A673 (cell line): ENCODE measurements around the gene EIF3J. TPM values are rescaled to one million over a fixed set of nuclear protein-coding genes. Genes with fewer than 3 reads are reported as not detected.

ENCODE experiments used
- BruUV-seq: library from RNA; stranded (reverse); fragments of 400-500 nt; replicated peaks from 2 replicates; lab custom pipeline; 2021; lab: Mats Ljungman, UMichigan
- CTCF ChIA-PET: fragments of 300-600 bp; sonication (Branson Sonifier 250); formaldehyde crosslinking; loops from one replicate; lab custom pipeline; 2022; ENCODE audit warnings: antibody characterized with exemption; lab: Charles Lee
- POLR2A ChIA-PET: fragments of 300-600 bp; sonication (Branson Sonifier 250); formaldehyde crosslinking; loops from one replicate; lab custom pipeline; 2022; ENCODE audit warnings: antibody characterized with exemption; ENCODE audit not compliant: low non-redundant PET; lab: Charles Lee
- DNase-seq: peaks from one replicate; pipeline ENCODE4 v3.0.0-alpha.2; 2015; ENCODE audit warnings: low spot score
- H3K27ac ChIP-seq: fragments of 200-600 bp; sonication (generic); 2 replicates; pipeline ENCODE4 v1.5.1; 2016; ENCODE audit warnings: mixed run types, low read depth, mild to moderate bottlenecking, mixed read lengths, antibody characterized with exemption, low read length; ENCODE audit not compliant: poor library complexity, severe bottlenecking
- H3K27me3 ChIP-seq: fragments of 200-600 bp; sonication (generic); replicated peaks from 2 replicates; pipeline ENCODE4 v1.6.1; 2017; ENCODE audit warnings: mixed run types, low read depth, mild to moderate bottlenecking, mixed read lengths, antibody characterized with exemption, low read length; ENCODE audit not compliant: insufficient read depth, poor library complexity
- H3K36me3 ChIP-seq: fragments of 200-600 bp; sonication (generic); 2 replicates; pipeline ENCODE4 v1.6.1; 2016; ENCODE audit warnings: mixed run types, mild to moderate bottlenecking, mixed read lengths, antibody characterized with exemption, low read length; ENCODE audit not compliant: insufficient read depth, poor library complexity, severe bottlenecking
- H3K4me1 ChIP-seq: fragments of 200-600 bp; sonication (generic); 2 replicates; pipeline ENCODE4 v1.6.1; 2017; ENCODE audit warnings: mixed run types, mild to moderate bottlenecking, mixed read lengths, antibody characterized with exemption, low read length; ENCODE audit not compliant: insufficient read depth, poor library complexity, severe bottlenecking
- H3K4me3 ChIP-seq: fragments of 200-600 bp; sonication (generic); 2 replicates; pipeline ENCODE4 v1.5.1; 2016; ENCODE audit warnings: low read depth, mixed run types, mild to moderate bottlenecking, mixed read lengths, low read length; ENCODE audit not compliant: poor library complexity, severe bottlenecking
- H3K9me3 ChIP-seq: fragments of 200-600 bp; sonication (generic); 2 replicates; pipeline ENCODE4 v1.6.1; 2016; ENCODE audit warnings: mixed run types, low read depth, mild to moderate bottlenecking, mixed read lengths, antibody characterized with exemption, low read length; ENCODE audit not compliant: poor library complexity, severe bottlenecking
- EZH2 ChIP-seq: fragments of 200-600 bp; sonication (generic); IDR thresholded peaks from 2 replicates; pipeline ENCODE4 v1.6.1; 2017; ENCODE audit warnings: borderline replicate concordance, low read depth, mild to moderate bottlenecking, mixed read lengths, antibody characterized with exemption, low read length; ENCODE audit not compliant: poor library complexity, severe bottlenecking
- intact Hi-C: fragments of 100-400 bp; cut with micrococcal nuclease; formaldehyde crosslinking; loops from one replicate; pipeline ENCODE4 v1.10.0; 2022; ENCODE audit not compliant: unreplicated experiment
- total RNA-seq: library from RNA; stranded (reverse); gene quantifications from 2 replicates; pipeline ENCODE4 v1.2.3, GENCODE V29; 2021
- TF ChIP-seq, protein P1 (sequence below): fragments of 300-800, 200-600 bp; sonication (generic); conservative IDR thresholded peaks from 2 replicates; pipeline ENCODE4 v1.5.1; 2017; ENCODE audit warnings: low read depth, mild to moderate bottlenecking, antibody characterized with exemption, low read length, moderate library complexity, mixed read lengths

The EIF3J gene
- total RNA-seq, 1 experiment from 2014 or later = 208 TPM

- peaks cover 57% of the 10 kb centered on the region for H3K36me3 ChIP-seq
- H3K4me3 ChIP-seq = no peak overlapping the region
- intact Hi-C loops = no loop called here
- BruUV-seq = no TSS peak
- no peak for DNase-seq
- no peak overlapping the region for H3K27ac ChIP-seq
- no peaks in the 10 kb centered on the region for H3K9me3 ChIP-seq
- ChIA-PET POLR2A (interaction anchor here (0.7 kb wide), 1 partner anchor 169 kb away, joined by 3 read pairs; no protein-coding TSS in a partner anchor), CTCF (no interaction called here)
- TF ChIP-seq, protein P1, sequence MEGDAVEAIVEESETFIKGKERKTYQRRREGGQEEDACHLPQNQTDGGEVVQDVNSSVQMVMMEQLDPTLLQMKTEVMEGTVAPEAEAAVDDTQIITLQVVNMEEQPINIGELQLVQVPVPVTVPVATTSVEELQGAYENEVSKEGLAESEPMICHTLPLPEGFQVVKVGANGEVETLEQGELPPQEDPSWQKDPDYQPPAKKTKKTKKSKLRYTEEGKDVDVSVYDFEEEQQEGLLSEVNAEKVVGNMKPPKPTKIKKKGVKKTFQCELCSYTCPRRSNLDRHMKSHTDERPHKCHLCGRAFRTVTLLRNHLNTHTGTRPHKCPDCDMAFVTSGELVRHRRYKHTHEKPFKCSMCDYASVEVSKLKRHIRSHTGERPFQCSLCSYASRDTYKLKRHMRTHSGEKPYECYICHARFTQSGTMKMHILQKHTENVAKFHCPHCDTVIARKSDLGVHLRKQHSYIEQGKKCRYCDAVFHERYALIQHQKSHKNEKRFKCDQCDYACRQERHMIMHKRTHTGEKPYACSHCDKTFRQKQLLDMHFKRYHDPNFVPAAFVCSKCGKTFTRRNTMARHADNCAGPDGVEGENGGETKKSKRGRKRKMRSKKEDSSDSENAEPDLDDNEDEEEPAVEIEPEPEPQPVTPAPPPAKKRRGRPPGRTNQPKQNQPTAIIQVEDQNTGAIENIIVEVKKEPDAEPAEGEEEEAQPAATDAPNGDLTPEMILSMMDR = no peak
- no peaks in the 10 kb centered on the region for H3K4me1 ChIP-seq
- no peaks in the 10 kb centered on the region for H3K27me3 ChIP-seq
Observed at GRCh38 chr15:44492040-44492439, 44.9 kb upstream of the EIF3J start.

- H3K4me1 ChIP-seq = no peaks in the 10 kb centered on the region
- no peaks in the 10 kb centered on the region for H3K27me3 ChIP-seq
- no peak overlapping the region for H3K27ac ChIP-seq
- ChIA-PET CTCF (no interaction called here), POLR2A (no interaction called here)
- BruUV-seq = no TSS peak
- H3K36me3 ChIP-seq = peaks cover 54% of the 10 kb centered on the region
- no peak for DNase-seq
- TF ChIP-seq EZH2 = no peak
- TF ChIP-seq, protein P1 = no peak
- H3K4me3 ChIP-seq = no peak overlapping the region
- intact Hi-C loops = no loop called here
- H3K9me3 ChIP-seq = no peaks in the 10 kb centered on the region
Observed at GRCh38 chr15:44492672-44493071, 44.3 kb upstream of the EIF3J start.

- TF ChIP-seq, protein P1 = no peak
- TF ChIP-seq EZH2 = no peak
- no peak for DNase-seq
- Histone ChIP-seq H3K4me3 (no peak overlapping the region), H3K4me1 (no peaks in the 10 kb centered on the region), H3K27ac (no peak overlapping the region), H3K36me3 (peaks cover 53% of the 10 kb centered on the region), H3K27me3 (no peaks in the 10 kb centered on the region), H3K9me3 (no peaks in the 10 kb centered on the region)
- CTCF ChIA-PET = no interaction called here
- POLR2A ChIA-PET = no interaction called here
- BruUV-seq = no TSS peak
- intact Hi-C loops = no loop called here
Observed at GRCh38 chr15:44495562-44495961, 41.4 kb upstream of the EIF3J start.
